Measurements from ENCODE around the gene PSMD5. TPM values are rescaled to one million over a fixed set of nuclear protein-coding genes. Genes with fewer than 3 reads are reported as not detected.

The PSMD5 gene
- total RNA-seq, 6 experiments from 2014 or later: 56.9 to 63.2 (median 60.1) TPM

GRCh38 chr9:120860083-120860482 lies 17.4 kb upstream of the PSMD5 start:
- Mint-ChIP-seq H3K27me3 (ENCODE audit: insufficient read depth) (peaks cover 3% of the 10 kb centered on the region; the same call in 1 of the 2 replicates), H3K4me3 (no peak overlapping the region), H3K9me3 (no peaks in the 10 kb centered on the region), H3K36me3 (ENCODE audit: low read depth) (peaks cover 11% of the 10 kb centered on the region; the same call in 1 of the 2 replicates), H3K27ac (no peak overlapping the region), H3K4me1 (ENCODE audit: low read depth) (no peaks in the 10 kb centered on the region)
- no peak for TF ChIP-seq CTCF (IDR thresholded peaks at IDR 0.05)
- DNase-seq: no peak

- H3K27ac Mint-ChIP-seq: no peak overlapping the region
- no peak for TF ChIP-seq CTCF (IDR thresholded peaks at IDR 0.05)
- H3K4me1 Mint-ChIP-seq (ENCODE audit: low read depth): no peaks in the 10 kb centered on the region
- no peaks in the 10 kb centered on the region for H3K9me3 Mint-ChIP-seq
- peaks cover 3% of the 10 kb centered on the region; the same call in 1 of the 2 replicates for H3K27me3 Mint-ChIP-seq (ENCODE audit: insufficient read depth)
- no peak overlapping the region for H3K4me3 Mint-ChIP-seq
- H3K36me3 Mint-ChIP-seq (ENCODE audit: low read depth): peaks cover 11% of the 10 kb centered on the region; the same call in 1 of the 2 replicates
- no peak for DNase-seq
These were observed 16.6 kb upstream of the PSMD5 start for GRCh38 chr9:120859361-120859760.

GRCh38 chr9:120857902-120858301 lies 15.2 kb upstream of the PSMD5 start:
- TF ChIP-seq CTCF (IDR thresholded peaks at IDR 0.05): no peak
- Mint-ChIP-seq H3K27ac (no peak overlapping the region), H3K4me1 (ENCODE audit: low read depth) (no peaks in the 10 kb centered on the region), H3K4me3 (no peak overlapping the region), H3K36me3 (ENCODE audit: low read depth) (peaks cover 11% of the 10 kb centered on the region; the same call in 1 of the 2 replicates), H3K9me3 (no peaks in the 10 kb centered on the region), H3K27me3 (ENCODE audit: insufficient read depth) (peaks cover 3% of the 10 kb centered on the region; the same call in 1 of the 2 replicates)
- no peak for DNase-seq

GRCh38 chr9:120857481-120857880 lies 14.8 kb upstream of the PSMD5 start:
- Mint-ChIP-seq H3K36me3 (ENCODE audit: low read depth) (peaks cover 14% of the 10 kb centered on the region; the same call in 1 of the 2 replicates), H3K27ac (no peak overlapping the region), H3K4me1 (ENCODE audit: low read depth) (peaks cover 3% of the 10 kb centered on the region; the same call in 1 of the 2 replicates), H3K4me3 (no peak overlapping the region), H3K9me3 (no peaks in the 10 kb centered on the region), H3K27me3 (ENCODE audit: insufficient read depth) (peaks cover 3% of the 10 kb centered on the region; the same call in 1 of the 2 replicates)
- no peak for TF ChIP-seq CTCF (IDR thresholded peaks at IDR 0.05)
- no peak for DNase-seq

GRCh38 chr9:120856700-120857099 lies 14.0 kb upstream of the PSMD5 start:
- Mint-ChIP-seq H3K9me3 (no peaks in the 10 kb centered on the region), H3K4me3 (no peak overlapping the region), H3K4me1 (ENCODE audit: low read depth) (peaks cover 6% of the 10 kb centered on the region; the same call in 1 of the 2 replicates), H3K36me3 (ENCODE audit: low read depth) (peaks cover 14% of the 10 kb centered on the region; the same call in 1 of the 2 replicates), H3K27me3 (ENCODE audit: insufficient read depth) (peaks cover 3% of the 10 kb centered on the region; the same call in 1 of the 2 replicates), H3K27ac (no peak overlapping the region)
- TF ChIP-seq CTCF (IDR thresholded peaks at IDR 0.05): no peak
- no peak for DNase-seq
